AG04449 (cell line): ENCODE results near the gene ATG16L1.

Source experiments
- CTCF ChIA-PET: fragments of 350-600 bp; formaldehyde crosslinking; extraction: SDS; loops from one replicate; lab custom pipeline; 2021; ENCODE audit warnings: antibody characterized with exemption; lab: Yijun Ruan, JAX
- POLR2A ChIA-PET: fragments of 400-600, 350-600 bp; formaldehyde crosslinking; extraction: SDS; loops from one replicate; lab custom pipeline; 2020; ENCODE audit warnings: antibody characterized with exemption, inconsistent platforms; lab: Yijun Ruan, JAX
- DNase-seq: peaks from one replicate; pipeline ENCODE4 v3.0.0-alpha.2; 2010; ENCODE audit warnings: low read depth, low spot score
- H3K4me3 ChIP-seq: 2 replicates; pipeline ENCODE4 v1.5.1; 2011; ENCODE audit warnings: low read depth, mild to moderate bottlenecking, control low read depth, low read length
- TF ChIP-seq, protein P1 (sequence below): IDR thresholded peaks from one replicate; pipeline ENCODE4 v1.5.1; 2011; ENCODE audit warnings: mild to moderate bottlenecking, moderate library complexity, low read length, control low read depth, inconsistent platforms; ENCODE audit not compliant: insufficient read depth; ENCODE audit errors: missing control alignments

The ATG16L1 gene

DNA sequence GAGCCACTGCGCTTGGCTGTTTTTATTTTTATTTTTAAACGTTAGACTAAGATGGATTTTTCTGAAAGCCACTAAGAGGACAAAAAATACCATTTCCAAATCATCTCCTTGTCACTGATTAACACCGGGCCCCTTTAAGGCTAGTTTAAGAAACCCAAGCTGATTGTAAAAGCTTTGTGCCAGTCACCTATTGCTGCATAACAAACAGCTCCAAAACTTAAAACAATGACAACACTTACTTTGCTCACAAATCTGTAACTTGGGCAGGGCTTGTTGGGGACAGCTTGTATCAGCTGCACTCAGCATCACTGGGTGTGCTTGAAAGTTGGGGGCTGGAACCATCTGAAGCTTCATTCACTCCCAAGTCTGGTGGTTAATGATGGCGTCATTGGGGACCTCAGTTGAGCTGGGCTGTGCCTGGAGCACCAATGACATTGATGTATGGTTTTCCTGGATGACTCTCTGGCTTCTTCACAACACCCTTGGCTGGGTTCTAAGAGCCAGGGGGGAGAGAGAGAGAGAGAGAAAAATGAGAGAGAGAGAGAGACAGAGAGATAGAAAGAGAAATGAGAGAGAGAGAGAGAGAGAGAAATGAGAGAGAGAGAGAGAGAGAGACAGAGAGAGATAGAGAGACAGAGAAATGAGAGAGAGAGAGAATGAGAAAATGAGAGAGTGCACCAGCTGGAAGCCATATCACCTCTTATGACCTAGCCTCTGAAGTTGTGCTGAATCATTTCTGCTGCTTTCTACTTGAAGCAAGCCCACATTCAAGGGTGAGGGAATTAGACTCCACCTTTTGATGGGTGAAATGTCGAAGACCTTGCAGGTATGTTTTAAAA, 26.0 kb upstream of the ATG16L1 start:
- ChIA-PET CTCF (interaction anchor here (1.2 kb wide), 1 partner anchor 171 kb away, joined by 3 read pairs; no protein-coding TSS in a partner anchor), POLR2A (no interaction called here)
- H3K4me3 ChIP-seq, result no peak overlapping the region
- no peak for DNase-seq
- TF ChIP-seq, protein P1, sequence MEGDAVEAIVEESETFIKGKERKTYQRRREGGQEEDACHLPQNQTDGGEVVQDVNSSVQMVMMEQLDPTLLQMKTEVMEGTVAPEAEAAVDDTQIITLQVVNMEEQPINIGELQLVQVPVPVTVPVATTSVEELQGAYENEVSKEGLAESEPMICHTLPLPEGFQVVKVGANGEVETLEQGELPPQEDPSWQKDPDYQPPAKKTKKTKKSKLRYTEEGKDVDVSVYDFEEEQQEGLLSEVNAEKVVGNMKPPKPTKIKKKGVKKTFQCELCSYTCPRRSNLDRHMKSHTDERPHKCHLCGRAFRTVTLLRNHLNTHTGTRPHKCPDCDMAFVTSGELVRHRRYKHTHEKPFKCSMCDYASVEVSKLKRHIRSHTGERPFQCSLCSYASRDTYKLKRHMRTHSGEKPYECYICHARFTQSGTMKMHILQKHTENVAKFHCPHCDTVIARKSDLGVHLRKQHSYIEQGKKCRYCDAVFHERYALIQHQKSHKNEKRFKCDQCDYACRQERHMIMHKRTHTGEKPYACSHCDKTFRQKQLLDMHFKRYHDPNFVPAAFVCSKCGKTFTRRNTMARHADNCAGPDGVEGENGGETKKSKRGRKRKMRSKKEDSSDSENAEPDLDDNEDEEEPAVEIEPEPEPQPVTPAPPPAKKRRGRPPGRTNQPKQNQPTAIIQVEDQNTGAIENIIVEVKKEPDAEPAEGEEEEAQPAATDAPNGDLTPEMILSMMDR, result no peak

- ChIA-PET CTCF (no interaction called here), POLR2A (no interaction called here)
- TF ChIP-seq, protein P1, result no peak
- DNase-seq, result no peak
- no peak overlapping the region for H3K4me3 ChIP-seq
Observed at GRCh38 chr2:233226511-233227031, 24.9 kb upstream of the ATG16L1 start.

DNA sequence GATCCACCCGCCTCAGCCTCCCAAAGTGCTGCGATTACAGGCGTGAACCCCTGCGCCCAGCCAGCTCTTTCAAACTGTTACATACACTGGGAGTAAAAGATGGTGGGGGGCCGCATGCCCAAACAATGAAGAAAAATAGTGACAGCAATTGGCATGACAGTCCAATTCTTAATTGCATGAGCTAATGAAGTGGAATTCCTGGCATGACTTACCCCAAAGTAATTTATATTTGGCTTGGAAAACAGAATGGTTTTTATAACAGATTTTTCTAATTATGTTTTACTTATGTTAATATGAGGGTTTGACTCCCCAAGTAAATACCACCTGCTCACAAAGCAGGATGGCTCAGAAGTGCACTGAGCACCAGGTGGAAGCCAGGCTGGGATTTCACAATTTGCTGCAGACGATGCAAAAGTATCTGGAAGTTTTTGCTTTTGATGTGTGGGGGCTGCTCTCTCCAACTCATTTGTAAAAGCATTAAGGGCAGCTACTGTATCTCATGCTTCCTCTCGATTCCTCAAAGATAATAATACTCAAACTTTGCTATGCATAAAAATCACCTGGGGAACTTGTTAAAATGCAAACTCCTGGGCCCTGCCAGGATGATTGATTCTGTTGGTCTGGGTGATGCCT, 24.0 kb upstream of the ATG16L1 start:
- no peak for DNase-seq
- ChIA-PET CTCF (no interaction called here), POLR2A (no interaction called here)
- TF ChIP-seq, protein P1, result no peak
- H3K4me3 ChIP-seq, result no peak overlapping the region

- CTCF ChIA-PET, result no interaction called here
- H3K4me3 ChIP-seq, result no peak overlapping the region
- POLR2A ChIA-PET, result no interaction called here
- TF ChIP-seq, protein P1, result no peak
- no peak for DNase-seq
Observed at GRCh38 chr2:233228376-233228775, 23.1 kb upstream of the ATG16L1 start.

- CTCF ChIA-PET, result interaction anchor here (1.2 kb wide), 1 partner anchor 56 kb away, joined by 3 read pairs; no protein-coding TSS in a partner anchor
- DNase-seq, result no peak
- TF ChIP-seq, protein P1, result no peak
- H3K4me3 ChIP-seq, result no peak overlapping the region
- POLR2A ChIA-PET, result no interaction called here
Observed at GRCh38 chr2:233233618-233234230, 17.7 kb upstream of the ATG16L1 start.
